Mucosa of descending colon (tissue), 3 donors: ENCODE data around the gene LMF1. TPM values are rescaled to one million over a fixed set of nuclear protein-coding genes. Genes with fewer than 3 reads are reported as not detected.
A peak's percentile ranks its signal among the peaks of the same experiment; 100 is the strongest.

Experiments used
- ATAC-seq: fragments of 200-7000 bp; cut with Tn5 transposase; one replicate; pipeline ENCODE4 v1.9.1; 2020; ENCODE audit warnings: mild to moderate bottlenecking, moderate library complexity
- DNase-seq, 3 donors: peaks; one replicate each; pipeline ENCODE4 v3.0.0-alpha.2; 2020
- H3K36me3 ChIP-seq: fragments of 200-600 bp; one replicate; pipeline ENCODE4 v1.8.0; 2021; ENCODE audit warnings: low read depth, mild to moderate bottlenecking
- H3K4me1 ChIP-seq: fragments of 200-600 bp; one replicate; pipeline ENCODE4 v1.8.0; 2021; ENCODE audit warnings: low read depth, mild to moderate bottlenecking
- H3K4me3 ChIP-seq: fragments of 200-600 bp; one replicate; pipeline ENCODE4 v1.8.0; 2021; ENCODE audit warnings: mild to moderate bottlenecking
- H3K9me3 ChIP-seq: fragments of 200-600 bp; one replicate; pipeline ENCODE4 v1.8.0; 2021; ENCODE audit warnings: mild to moderate bottlenecking
- intact Hi-C, 2 donors: fragments of 100-400 bp; cut with DNase I in 1 of 2; cut with micrococcal nuclease in 1 of 2; formaldehyde crosslinking; loops; one replicate each; pipeline versions ENCODE4 v1.11.0 to v1.11.1; 2022; cut with DNase I, micrococcal nuclease
- total RNA-seq, 3 donors: library from RNA; stranded (reverse); fragmentation: NEBNext Ultra II Directional in 2 of 3; extraction: Animal tissue kit (Norgen Biotek cat#: 25700) in 2 of 3; gene quantifications; one replicate each; pipeline versions ENCODE4 v1.2.1 to v1.2.4, GENCODE V29; 2021 to 2023
- TF ChIP-seq, protein P1 (sequence below): fragments of 200-600 bp; IDR thresholded peaks from one replicate; pipeline ENCODE4 v1.8.0; 2022; ENCODE audit warnings: antibody characterized with exemption, mild to moderate bottlenecking
- donor health status: DM: no; HTN: no; CAD: no; lungs with moderate emphysema.
- donor health status: DM: no; HTN: no; CAD: no.
- donor health status: DM: no; HTN: yes; CAD: no.

The LMF1 gene
- total RNA-seq, 3 donors from 2014 or later = 16.4 to 26.5 (median 25.1) TPM

GRCh38 chr16:971582-971905 is 760 bp upstream of the LMF1 start:
- Histone ChIP-seq H3K9me3 (no peaks in the 10 kb centered on the region), H3K4me3 (no peak overlapping the region), H3K4me1 (peaks cover 14% of the 10 kb centered on the region), H3K36me3 (no peaks in the 10 kb centered on the region)
- no peak for DNase-seq
- intact Hi-C loops = no loop called here
- ATAC-seq = no peak
- TF ChIP-seq, protein P1, sequence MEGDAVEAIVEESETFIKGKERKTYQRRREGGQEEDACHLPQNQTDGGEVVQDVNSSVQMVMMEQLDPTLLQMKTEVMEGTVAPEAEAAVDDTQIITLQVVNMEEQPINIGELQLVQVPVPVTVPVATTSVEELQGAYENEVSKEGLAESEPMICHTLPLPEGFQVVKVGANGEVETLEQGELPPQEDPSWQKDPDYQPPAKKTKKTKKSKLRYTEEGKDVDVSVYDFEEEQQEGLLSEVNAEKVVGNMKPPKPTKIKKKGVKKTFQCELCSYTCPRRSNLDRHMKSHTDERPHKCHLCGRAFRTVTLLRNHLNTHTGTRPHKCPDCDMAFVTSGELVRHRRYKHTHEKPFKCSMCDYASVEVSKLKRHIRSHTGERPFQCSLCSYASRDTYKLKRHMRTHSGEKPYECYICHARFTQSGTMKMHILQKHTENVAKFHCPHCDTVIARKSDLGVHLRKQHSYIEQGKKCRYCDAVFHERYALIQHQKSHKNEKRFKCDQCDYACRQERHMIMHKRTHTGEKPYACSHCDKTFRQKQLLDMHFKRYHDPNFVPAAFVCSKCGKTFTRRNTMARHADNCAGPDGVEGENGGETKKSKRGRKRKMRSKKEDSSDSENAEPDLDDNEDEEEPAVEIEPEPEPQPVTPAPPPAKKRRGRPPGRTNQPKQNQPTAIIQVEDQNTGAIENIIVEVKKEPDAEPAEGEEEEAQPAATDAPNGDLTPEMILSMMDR = no peak

GRCh38 chr16:970386-970765 is 408 bp downstream of the LMF1 start:
- H3K4me3 ChIP-seq = peak overlapping the region; percentile 71
- peaks cover 14% of the 10 kb centered on the region for H3K4me1 ChIP-seq
- peak; percentile 59 for ATAC-seq
- no peaks in the 10 kb centered on the region for H3K9me3 ChIP-seq
- no peak for DNase-seq
- intact Hi-C loops = no loop called here
- TF ChIP-seq, protein P1 = no peak
- no peaks in the 10 kb centered on the region for H3K36me3 ChIP-seq

DNA sequence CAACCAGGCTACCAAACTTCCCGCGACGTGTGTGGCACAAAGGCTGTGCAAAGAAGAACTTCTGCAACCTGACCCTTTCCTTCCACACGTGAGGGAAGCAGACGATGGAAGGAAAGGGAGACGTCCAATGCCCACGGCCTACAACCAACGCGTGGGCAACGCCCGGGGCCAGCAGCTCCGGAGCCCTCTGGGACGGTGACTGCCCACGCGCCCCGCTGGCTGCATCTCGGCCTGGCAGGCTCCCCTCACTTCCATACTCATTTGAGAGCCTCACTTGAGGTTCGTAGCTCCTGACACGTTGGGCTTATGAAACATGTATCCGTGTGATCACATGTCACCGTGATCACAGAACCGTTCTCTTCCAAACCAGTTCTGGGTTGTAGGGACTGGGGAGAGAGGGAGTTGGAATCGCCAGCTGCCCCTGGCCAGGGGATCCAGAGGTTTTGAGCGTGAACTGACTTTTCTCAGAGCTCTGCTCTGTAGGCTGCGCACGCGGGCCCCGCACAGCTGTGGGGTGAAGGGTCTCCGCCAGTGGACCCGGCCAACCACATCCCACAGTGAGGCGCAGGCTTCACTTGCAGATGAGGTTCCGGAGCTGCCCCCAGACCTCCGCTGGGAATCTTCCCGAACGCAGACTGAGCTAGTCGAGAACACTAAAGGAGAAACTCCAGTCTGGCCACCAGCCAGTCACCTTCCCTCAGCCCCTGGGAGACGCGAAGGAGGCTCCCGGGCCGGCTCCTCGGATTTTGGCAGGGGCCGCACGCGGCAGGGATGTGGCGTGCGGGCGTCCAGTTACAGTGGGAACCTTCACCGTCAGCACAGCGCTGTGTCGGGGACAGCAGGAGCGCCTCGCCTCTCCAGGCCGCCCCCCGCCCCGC is 1.0 kb downstream of the LMF1 start:
- Histone ChIP-seq H3K4me3 (peak overlapping the region; percentile 71), H3K36me3 (no peaks in the 10 kb centered on the region), H3K4me1 (peaks cover 14% of the 10 kb centered on the region), H3K9me3 (no peaks in the 10 kb centered on the region)
- TF ChIP-seq, protein P1 = no peak
- peak in 1 of 3 donors; percentile 31 for DNase-seq
- intact Hi-C loops = no loop called here
- ATAC-seq = peak; percentile 11

DNA sequence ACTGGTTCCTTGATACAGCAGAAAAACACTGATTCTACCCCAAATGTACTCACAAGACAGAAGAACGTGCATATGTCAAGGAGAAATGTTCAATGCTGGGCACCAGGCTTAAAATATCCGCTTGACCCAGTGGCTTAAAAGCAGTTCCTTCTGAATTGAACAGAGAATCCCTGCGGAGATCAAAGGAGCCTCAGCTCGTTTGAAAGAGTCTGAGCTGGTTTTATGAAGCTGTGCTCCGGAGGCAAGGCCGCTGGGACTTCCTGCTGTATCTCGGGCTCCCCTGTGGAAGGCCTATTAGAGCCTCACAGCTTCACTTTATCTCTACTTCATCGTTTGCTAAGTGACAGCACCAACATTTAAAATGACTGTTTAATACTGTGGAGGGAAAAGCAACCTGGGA is 2.2 kb downstream of the LMF1 start:
- intact Hi-C loops = no loop called here
- TF ChIP-seq, protein P1 = no peak
- DNase-seq (no peak), ATAC-seq (no peak)
- Histone ChIP-seq H3K4me1 (peaks cover 19% of the 10 kb centered on the region), H3K9me3 (no peaks in the 10 kb centered on the region), H3K4me3 (no peak overlapping the region), H3K36me3 (no peaks in the 10 kb centered on the region)

GRCh38 chr16:967546-968295 is 3.1 kb downstream of the LMF1 start:
- no peak for ATAC-seq
- Histone ChIP-seq H3K4me3 (no peak overlapping the region), H3K9me3 (no peaks in the 10 kb centered on the region), H3K36me3 (no peaks in the 10 kb centered on the region), H3K4me1 (peaks cover 19% of the 10 kb centered on the region)
- DNase-seq = peak in 1 of 3 donors; percentile 45
- intact Hi-C loops = no loop called here
- TF ChIP-seq, protein P1 = no peak
